22Rv1 (cell line): ENCODE results near the gene SMTNL2.

Experiments
- H3K27ac ChIP-seq: fragments of 450-650 bp; 2 replicates; pipeline ENCODE4 v1.5.1; 2017
- CTCF ChIP-seq: fragments of 450-650 bp; IDR thresholded peaks from 2 replicates; pipeline ENCODE4 v1.5.1; 2017; ENCODE audit warnings: mild to moderate bottlenecking
- ZFX ChIP-seq: fragments of 450-650 bp; IDR thresholded peaks from 2 replicates; pipeline ENCODE4 v1.6.1; 2017; ENCODE audit warnings: antibody characterized with exemption, borderline replicate concordance

Gene SMTNL2

DNA sequence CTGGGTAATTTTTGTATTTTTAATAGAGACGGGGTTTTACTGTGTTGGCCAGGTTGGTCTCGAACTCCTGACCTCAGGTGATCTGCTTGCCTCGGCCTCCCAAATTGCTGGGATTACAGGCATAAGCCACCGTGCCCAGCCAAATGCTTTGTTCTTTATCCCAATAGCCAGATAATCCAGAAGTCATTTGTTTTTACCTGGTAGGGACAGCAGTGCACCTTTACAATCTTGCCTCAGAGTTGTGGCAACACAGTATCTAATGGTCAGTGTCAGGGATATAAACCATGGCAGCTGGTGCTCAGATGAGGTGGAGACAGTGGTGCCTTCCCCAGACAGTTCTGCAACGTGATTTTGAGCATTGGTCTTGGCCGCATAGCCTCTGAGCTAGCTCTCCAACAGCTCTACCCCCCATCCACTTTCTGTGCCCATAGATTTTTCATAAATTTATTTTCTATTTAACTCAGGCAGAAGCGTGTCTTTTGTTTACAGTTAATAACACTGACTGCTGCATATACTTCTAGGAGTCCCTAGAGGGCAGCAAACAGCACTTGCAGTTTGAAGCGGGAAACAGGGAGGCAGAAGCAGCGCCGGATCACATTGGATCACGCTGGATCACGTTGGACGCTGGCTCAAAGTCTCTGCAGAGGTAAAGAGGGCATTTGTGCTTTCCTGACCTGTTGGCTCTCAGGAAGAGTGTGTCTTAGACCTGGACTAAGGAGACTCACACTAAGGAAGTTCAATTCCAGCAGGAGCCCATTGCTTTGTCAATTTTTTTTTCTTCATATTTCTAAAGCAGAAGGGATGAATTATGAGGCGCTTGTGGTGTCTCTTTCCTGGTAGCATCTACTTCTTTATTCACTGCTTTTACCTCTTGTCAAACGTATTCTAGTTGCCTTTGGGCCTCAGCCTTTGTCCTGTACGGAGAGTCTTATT is 18.9 kb upstream of the SMTNL2 start:
- TF ChIP-seq CTCF, result peak; percentile 96
- TF ChIP-seq ZFX, result no peak
- H3K27ac ChIP-seq, result 0 out of 2 replicates have a peak overlapping the region, but pooled peaks have one; percentile 4

DNA sequence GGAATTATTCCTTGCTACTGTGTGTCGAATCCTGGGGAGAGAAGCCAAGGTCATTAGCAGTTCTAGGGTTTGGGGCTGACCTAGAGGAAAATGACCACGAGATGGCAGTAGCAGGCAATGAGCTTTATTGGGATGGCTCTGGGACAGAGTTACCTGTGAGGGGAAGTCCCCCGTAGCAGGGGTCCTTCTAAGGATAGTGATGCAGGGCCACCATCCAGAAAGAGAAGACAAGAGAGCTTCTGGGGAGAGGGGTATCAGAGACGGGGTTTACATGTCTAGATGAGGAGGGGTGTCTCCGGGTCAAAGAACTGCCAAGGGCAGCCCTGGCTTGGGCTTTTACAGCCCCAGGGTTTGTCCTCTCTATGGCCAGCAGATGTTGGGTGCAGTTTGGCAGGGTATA is 17.5 kb upstream of the SMTNL2 start:
- no peak overlapping the region for H3K27ac ChIP-seq
- TF ChIP-seq ZFX (no peak), CTCF (peak; percentile 87)

DNA sequence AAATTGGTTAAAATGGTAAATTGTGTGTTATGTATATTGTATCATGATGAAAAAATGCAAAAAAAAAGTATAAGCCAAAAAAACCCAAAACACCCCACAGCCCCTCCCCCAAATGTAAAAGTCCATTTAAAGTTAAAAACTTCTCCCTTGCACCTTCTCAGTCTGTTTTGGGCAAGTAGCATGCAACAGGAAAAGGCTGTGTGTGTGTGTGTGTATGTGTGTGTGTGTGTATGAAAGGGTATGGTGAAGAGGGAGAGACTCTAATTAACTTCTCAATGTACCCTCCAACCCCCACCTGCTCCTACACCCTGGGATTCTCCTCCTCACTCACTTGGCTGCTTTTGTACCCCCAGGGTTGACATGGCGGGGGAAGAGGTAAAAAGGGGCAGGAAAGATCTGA is 14.7 kb upstream of the SMTNL2 start:
- TF ChIP-seq ZFX, result no peak
- TF ChIP-seq CTCF, result no peak
- H3K27ac ChIP-seq, result no peak overlapping the region

DNA sequence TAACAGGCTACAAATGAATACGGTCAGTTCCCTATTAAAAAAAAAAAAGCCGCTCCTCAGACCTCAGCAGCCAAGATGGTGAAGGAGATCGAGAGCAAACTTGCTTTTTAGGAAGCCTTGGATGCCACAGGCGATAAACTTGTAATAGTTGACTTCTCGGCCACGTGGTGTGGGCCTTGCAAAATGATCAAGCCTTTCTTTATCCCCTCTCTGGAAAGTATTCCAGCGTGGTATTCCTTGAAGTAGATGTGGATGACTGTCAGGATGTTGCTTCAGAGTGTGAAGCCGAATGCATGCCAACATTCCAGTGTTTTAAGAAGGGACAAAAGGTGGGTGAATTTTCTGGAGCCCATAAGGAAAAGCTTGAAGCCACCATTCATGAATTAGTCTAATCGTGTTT is 12.2 kb upstream of the SMTNL2 start:
- no peak overlapping the region for H3K27ac ChIP-seq
- no peak for TF ChIP-seq CTCF
- no peak for TF ChIP-seq ZFX

DNA sequence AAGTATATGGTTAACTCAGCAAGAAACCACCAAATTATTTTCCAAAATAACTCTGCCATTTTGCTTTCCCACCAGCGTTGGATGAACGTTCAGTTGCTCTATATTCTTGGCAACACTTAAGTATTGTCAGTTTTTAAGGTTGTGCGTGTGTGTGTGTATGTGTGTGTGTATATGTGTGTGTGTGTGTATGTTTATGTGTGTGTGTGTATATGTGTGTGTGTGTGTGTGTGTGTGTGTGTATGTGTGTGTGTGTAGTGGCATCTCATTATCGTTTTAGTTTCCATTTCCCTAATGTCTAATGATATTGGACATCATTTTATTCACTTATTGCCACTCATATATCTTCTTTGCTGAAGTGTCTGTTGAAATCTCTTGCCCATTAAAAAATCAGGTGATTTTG is 11.2 kb upstream of the SMTNL2 start:
- H3K27ac ChIP-seq, result no peak overlapping the region
- TF ChIP-seq ZFX (no peak), CTCF (no peak)

DNA sequence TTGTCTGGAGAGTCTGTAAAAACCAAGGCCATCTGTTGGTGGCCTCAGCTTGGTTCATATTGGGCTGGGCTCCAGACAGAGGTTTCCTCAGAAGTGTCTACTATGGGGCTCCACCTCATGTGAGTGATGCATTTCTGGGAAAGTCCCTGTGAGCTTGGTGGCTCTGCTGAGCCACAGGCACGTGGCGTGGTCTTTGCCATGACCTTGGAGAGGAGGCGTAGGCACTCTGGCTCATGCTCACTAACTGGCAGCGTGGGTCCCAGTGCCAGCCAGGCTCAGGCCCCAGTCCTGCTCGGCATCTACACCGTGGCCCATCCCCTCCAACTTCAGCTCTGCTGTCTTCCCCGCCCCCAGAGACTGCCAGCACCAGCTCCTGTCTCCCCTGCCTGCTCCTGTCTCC is 10.7 kb upstream of the SMTNL2 start:
- H3K27ac ChIP-seq, result no peak overlapping the region
- TF ChIP-seq CTCF (no peak), ZFX (no peak)

GRCh38 chr17:4574448-4575045 is 9.8 kb upstream of the SMTNL2 start:
- no peak overlapping the region for H3K27ac ChIP-seq
- no peak for TF ChIP-seq CTCF
- TF ChIP-seq ZFX, result no peak
